Keratinocyte (primary cell): ENCODE results near the gene UBXN11.

Source experiments
- EZH2 ChIP-seq: IDR thresholded peaks from one replicate; pipeline ENCODE4 v1.6.1; 2012; ENCODE audit warnings: inconsistent platforms, mild to moderate bottlenecking, low read length, moderate library complexity
- TF ChIP-seq, protein P1 (sequence below), 3 experiments: IDR thresholded peaks in 1 of 3; conservative IDR thresholded peaks in 1 of 3; optimal IDR thresholded peaks in 1 of 3; 2 replicates in 2 of 3; 3 replicates in 1 of 3; pipeline versions ENCODE3 to v1.5.1; 2011; ENCODE audit warnings: low read length in 3 of 3, mild to moderate bottlenecking in 3 of 3, moderate library complexity in 2 of 3, control low read depth in 1 of 3, inconsistent platforms in 1 of 3; ENCODE audit not compliant: insufficient read depth in 2 of 3; ENCODE audit errors: extremely low read depth in 1 of 3

DNA sequence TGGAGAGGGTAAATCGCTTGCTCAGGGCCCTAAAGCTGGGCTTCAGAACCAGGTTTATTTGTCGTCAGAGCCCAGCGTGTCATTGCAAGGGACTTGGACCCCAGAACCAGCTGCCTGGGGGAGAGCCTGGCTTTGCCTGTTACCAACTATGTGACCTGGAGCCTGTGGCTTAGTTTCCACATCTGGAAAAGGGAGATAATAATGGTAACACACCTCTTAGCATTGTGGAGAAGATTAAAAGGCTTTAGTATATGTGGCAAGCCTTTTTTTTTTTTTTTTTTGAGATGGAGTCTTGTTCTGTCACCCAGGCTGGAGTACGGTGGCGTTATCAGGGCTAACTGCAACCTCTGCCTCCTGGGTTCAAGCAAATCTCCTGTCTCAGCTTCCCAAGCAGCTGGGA, 23.8 kb upstream of the UBXN11 start:
- TF ChIP-seq EZH2, result no peak
- TF ChIP-seq, protein P1, sequence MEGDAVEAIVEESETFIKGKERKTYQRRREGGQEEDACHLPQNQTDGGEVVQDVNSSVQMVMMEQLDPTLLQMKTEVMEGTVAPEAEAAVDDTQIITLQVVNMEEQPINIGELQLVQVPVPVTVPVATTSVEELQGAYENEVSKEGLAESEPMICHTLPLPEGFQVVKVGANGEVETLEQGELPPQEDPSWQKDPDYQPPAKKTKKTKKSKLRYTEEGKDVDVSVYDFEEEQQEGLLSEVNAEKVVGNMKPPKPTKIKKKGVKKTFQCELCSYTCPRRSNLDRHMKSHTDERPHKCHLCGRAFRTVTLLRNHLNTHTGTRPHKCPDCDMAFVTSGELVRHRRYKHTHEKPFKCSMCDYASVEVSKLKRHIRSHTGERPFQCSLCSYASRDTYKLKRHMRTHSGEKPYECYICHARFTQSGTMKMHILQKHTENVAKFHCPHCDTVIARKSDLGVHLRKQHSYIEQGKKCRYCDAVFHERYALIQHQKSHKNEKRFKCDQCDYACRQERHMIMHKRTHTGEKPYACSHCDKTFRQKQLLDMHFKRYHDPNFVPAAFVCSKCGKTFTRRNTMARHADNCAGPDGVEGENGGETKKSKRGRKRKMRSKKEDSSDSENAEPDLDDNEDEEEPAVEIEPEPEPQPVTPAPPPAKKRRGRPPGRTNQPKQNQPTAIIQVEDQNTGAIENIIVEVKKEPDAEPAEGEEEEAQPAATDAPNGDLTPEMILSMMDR (optimal IDR thresholded peaks at IDR 0.05 in 1 of 3, IDR thresholded peaks at IDR 0.05 in 1 of 3, conservative IDR thresholded peaks at IDR 0.05 in 1 of 3; ENCODE audit: extremely low read depth in 1 of 3, insufficient read depth in 2 of 3, low read length in 3 of 3), result no peak
